K562 (cell line): ENCODE measurements around the gene SP100. TPM values are rescaled to one million over a fixed set of nuclear protein-coding genes. Genes with fewer than 3 reads are reported as not detected.

ENCODE experiments used
- ATAC-seq: fragments of 200-7000 bp; cut with Tn5 transposase; 3 replicates; pipeline ENCODE4 v1.9.1; 2020; ENCODE audit warnings: moderate library complexity
- BruUV-seq: library from RNA; stranded (reverse); fragments of 400-500 nt; replicated peaks from 2 replicates; lab custom pipeline; 2021; lab: Mats Ljungman, UMichigan
- CTCF ChIA-PET: fragments of 300-600 bp; formaldehyde crosslinking; extraction: SDS; loops from one replicate; lab custom pipeline; 2021; ENCODE audit warnings: low intra/inter-chr PET ratio; lab: Yijun Ruan, JAX
- POLR2A ChIA-PET: fragments of 300-600, 350-650 bp; sonication (Branson Sonifier 250); formaldehyde crosslinking; extraction: SDS; loops from one replicate; lab custom pipeline; 2021; ENCODE audit warnings: antibody characterized with exemption, inconsistent platforms; lab: Yijun Ruan, JAX
- DNase-seq, 4 experiments: peaks; one replicate each; pipeline versions ENCODE4 v3.0.0 to v3.0.0-alpha.2; 2011 to 2018; ENCODE audit warnings: low spot score in 3 of 4, mixed read lengths in 3 of 4; ENCODE audit errors: extremely low read depth in 1 of 4
- FAIRE-seq: peaks from 2 replicates; lab custom pipeline; 2011; peaks lifted over from hg19 to GRCh38; lab: Jason Lieb, UNC
- H2AFZ ChIP-seq: 2 replicates; pipeline ENCODE4 v1.6.0; 2011; ENCODE audit warnings: low read depth, low read length, control low read depth, inconsistent platforms
- H3K27ac ChIP-seq: fragments of 200-600 bp; 3 replicates; pipeline ENCODE4 v1.8.0; 2011; ENCODE audit warnings: low read depth, mild to moderate bottlenecking, control low read depth, inconsistent platforms, low read length, moderate library complexity, mixed read lengths; ENCODE audit errors: extremely low read depth
- H3K27me3 ChIP-seq, 2 experiments: fragments of 300-600 bp in 1 of 2; 2 replicates in 1 of 2; 3 replicates in 1 of 2; pipeline versions ENCODE4 v1.6.0 to v1.8.0; 2011; ENCODE audit warnings: inconsistent platforms in 2 of 2, low read length in 2 of 2, mild to moderate bottlenecking in 1 of 2, mixed read lengths in 1 of 2, moderate library complexity in 1 of 2; ENCODE audit not compliant: control insufficient read depth in 2 of 2, insufficient read depth in 2 of 2
- H3K36me3 ChIP-seq: fragments of 300-600 bp; 3 replicates; pipeline ENCODE4 v1.8.0; 2011; ENCODE audit warnings: mild to moderate bottlenecking, low read length, inconsistent platforms; ENCODE audit not compliant: control insufficient read depth, insufficient read depth
- H3K4me1 ChIP-seq, 2 experiments: fragments of 200-600 bp in 1 of 2; replicated peaks in 1 of 2; 2 replicates in 1 of 2; 3 replicates in 1 of 2; pipeline versions ENCODE4 v1.5.1 to v1.8.0; 2011; ENCODE audit warnings: inconsistent platforms in 2 of 2, low read length in 2 of 2, mild to moderate bottlenecking in 1 of 2, mixed read lengths in 1 of 2, moderate library complexity in 1 of 2; ENCODE audit not compliant: control insufficient read depth in 2 of 2, insufficient read depth in 2 of 2
- H3K4me2 ChIP-seq: 2 replicates; pipeline ENCODE4 v1.6.1; 2011; ENCODE audit warnings: low read length, control low read depth, inconsistent platforms, mixed read lengths; ENCODE audit not compliant: insufficient read depth
- H3K4me3 ChIP-seq: fragments of 200-600 bp; sonication (generic), shearing (Covaris generic); 2 replicates; pipeline ENCODE4 v1.5.1; 2016; ENCODE audit warnings: control low read depth, inconsistent platforms
- H3K79me2 ChIP-seq: fragments of 200-600 bp; 3 replicates; pipeline ENCODE4 v1.8.0; 2011; ENCODE audit warnings: low read length, inconsistent platforms; ENCODE audit not compliant: control insufficient read depth, insufficient read depth
- H3K9ac ChIP-seq, 2 experiments: 2 replicates each; pipeline versions ENCODE4 v1.6.0 to v1.6.1; 2011; ENCODE audit warnings: low read depth in 2 of 2, low read length in 2 of 2, control low read depth in 1 of 2, inconsistent platforms in 1 of 2, mild to moderate bottlenecking in 1 of 2, mixed read lengths in 1 of 2; ENCODE audit not compliant: insufficient read depth in 1 of 2
- H3K9me1 ChIP-seq: one replicate; pipeline ENCODE4 v1.6.0; 2011; ENCODE audit warnings: inconsistent platforms, mild to moderate bottlenecking, low read length, moderate library complexity; ENCODE audit not compliant: control insufficient read depth, insufficient read depth
- H3K9me3 ChIP-seq: replicated peaks from 2 replicates; pipeline ENCODE4 v1.5.1; 2011; ENCODE audit warnings: low read depth, low read length, inconsistent platforms; ENCODE audit not compliant: control insufficient read depth, insufficient read depth
- H4K20me1 ChIP-seq: replicated peaks from 2 replicates; pipeline ENCODE4 v1.6.1; 2011; ENCODE audit warnings: low read length, inconsistent platforms, mixed read lengths; ENCODE audit not compliant: control insufficient read depth, insufficient read depth
- MAZ ChIP-seq, 2 experiments: fragments of 450-650 bp in 1 of 2; sonication (generic) in 1 of 2; formaldehyde crosslinking; IDR thresholded peaks in 1 of 2; conservative IDR thresholded peaks in 1 of 2; 2 replicates each; pipeline versions ENCODE4 v1.4.0 to v1.5.0; 2020; ENCODE audit warnings: mild to moderate bottlenecking in 1 of 2, missing genetic modification reagents in 1 of 2
- SP2 ChIP-seq: IDR thresholded peaks from 2 replicates; pipeline ENCODE4 v1.6.1; 2011; ENCODE audit warnings: mild to moderate bottlenecking, low read depth, low read length, moderate library complexity; ENCODE audit not compliant: poor library complexity, severe bottlenecking; ENCODE audit errors: extremely low read depth
- WGBS: fragments of 100-300 bp; shearing (Covaris generic); methylation state at CpG from one replicate; pipeline ENCODE4 v1.1.6; 2016; ENCODE audit warnings: low coverage, mixed read lengths; ENCODE audit not compliant: insufficient coverage; ENCODE audit errors: missing lambda C conversion rate; 5-methylcytosine and 5-hydroxymethylcytosine counted together
- in situ Hi-C: fragments of 300-500 bp; cut with MboI; formaldehyde crosslinking; loops from 4 replicates; pipeline ENCODE4 v1.15.0; 2018; ENCODE audit warnings: inconsistent platforms, mixed read lengths
- intact Hi-C: fragments of 100-400 bp; cut with micrococcal nuclease; formaldehyde crosslinking; loops from 2 replicates; pipeline ENCODE4 v1.14.2; 2022
- polyA plus RNA-seq, 8 experiments: library from polyadenylated mRNA; depleted of rRNA in 4 of 8; stranded (reverse) in 5 of 8; unstranded in 3 of 8; fragments of >200 nt; fragmentation: Nextera tagmentation in 2 of 8; fragmentation: Illumina TruSeq in 1 of 8; extraction: Ambion mirVana in 2 of 8; extraction: Trizol in 1 of 8; gene quantifications; 2 replicates each; pipeline versions ENCODE4 v1.2.1 to v1.2.3, GENCODE V29; 2011 to 2014; ENCODE audit warnings: inconsistent platforms in 1 of 8, missing spikeins in 1 of 8
- total RNA-seq, 7 experiments: library from RNA; depleted of rRNA in 6 of 7; stranded (reverse); fragments of >200 nt in 6 of 7; fragmentation: Illumina TruSeq in 2 of 7; extraction: Trizol in 2 of 7; gene quantifications; 2 replicates each; pipeline versions ENCODE4 v1.2.1 to v1.2.3, GENCODE V29; 2011 to 2021; ENCODE audit warnings: low replicate concordance in 1 of 7
- TF ChIP-seq, protein P1 (sequence below): sonication (generic); formaldehyde crosslinking; IDR thresholded peaks from 2 replicates; pipeline ENCODE4 v1.8.0; 2022; ENCODE audit warnings: mild to moderate bottlenecking, missing genetic modification reagents
- TF ChIP-seq, protein P2 (sequence below): fragments of 250-450 bp; sonication (Bioruptor Pico); IDR thresholded peaks from 2 replicates; pipeline ENCODE4 v1.4.0; 2020; ENCODE audit warnings: mild to moderate bottlenecking

The SP100 gene
- total and polyA plus RNA-seq, 9 of the 15 experiments (the other 6 are each of a cell fraction or from before 2014, with no cell fraction given), result 19.2 to 39.2 (median 34.6) TPM

DNA sequence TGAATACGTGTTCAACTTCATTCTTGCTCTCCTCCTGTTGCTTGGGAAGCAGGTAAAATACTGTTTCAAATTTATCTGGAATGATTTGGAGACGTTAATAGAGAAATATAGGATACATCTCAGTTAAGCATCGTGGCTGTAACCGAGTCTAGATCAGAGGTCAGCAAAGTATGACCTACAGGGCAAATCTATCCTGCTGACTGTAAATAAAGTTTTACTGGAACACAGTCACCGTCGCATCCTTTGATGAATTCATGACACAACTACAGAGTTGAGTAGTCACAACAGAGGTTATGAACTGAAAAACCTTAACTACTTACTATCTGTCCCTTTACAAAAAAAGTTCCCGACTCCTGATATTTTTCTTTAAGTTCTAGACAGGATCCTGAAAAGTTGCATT lies 86.6 kb downstream of the SP100 start:
- no peaks in the 10 kb centered on the region for H3K27me3 ChIP-seq
- H3K27ac ChIP-seq, result no peak overlapping the region
- H2AFZ ChIP-seq, result no peak overlapping the region
- H3K9me1 ChIP-seq, result no peaks in the 10 kb centered on the region
- H3K9ac ChIP-seq, result no peak overlapping the region
- POLR2A ChIA-PET, result no interaction called here
- no peaks in the 10 kb centered on the region for H3K79me2 ChIP-seq
- no TSS peak for BruUV-seq
- FAIRE-seq, result no peak
- H4K20me1 ChIP-seq, result no peaks in the 10 kb centered on the region
- in situ Hi-C loops, result no loop called here
- no peaks in the 10 kb centered on the region for H3K9me3 ChIP-seq
- no peak for ATAC-seq
- no peak for DNase-seq
- TF ChIP-seq, protein P1, sequence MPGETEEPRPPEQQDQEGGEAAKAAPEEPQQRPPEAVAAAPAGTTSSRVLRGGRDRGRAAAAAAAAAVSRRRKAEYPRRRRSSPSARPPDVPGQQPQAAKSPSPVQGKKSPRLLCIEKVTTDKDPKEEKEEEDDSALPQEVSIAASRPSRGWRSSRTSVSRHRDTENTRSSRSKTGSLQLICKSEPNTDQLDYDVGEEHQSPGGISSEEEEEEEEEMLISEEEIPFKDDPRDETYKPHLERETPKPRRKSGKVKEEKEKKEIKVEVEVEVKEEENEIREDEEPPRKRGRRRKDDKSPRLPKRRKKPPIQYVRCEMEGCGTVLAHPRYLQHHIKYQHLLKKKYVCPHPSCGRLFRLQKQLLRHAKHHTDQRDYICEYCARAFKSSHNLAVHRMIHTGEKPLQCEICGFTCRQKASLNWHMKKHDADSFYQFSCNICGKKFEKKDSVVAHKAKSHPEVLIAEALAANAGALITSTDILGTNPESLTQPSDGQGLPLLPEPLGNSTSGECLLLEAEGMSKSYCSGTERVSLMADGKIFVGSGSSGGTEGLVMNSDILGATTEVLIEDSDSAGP (CRISPR knock-in tag), result no peak
- TF ChIP-seq SP2 (no peak), MAZ (CRISPR knock-in tag; conservative IDR thresholded peaks at IDR 0.05 in 1 of 2, IDR thresholded peaks at IDR 0.05 in 1 of 2) (no peak)
- TF ChIP-seq, protein P2, sequence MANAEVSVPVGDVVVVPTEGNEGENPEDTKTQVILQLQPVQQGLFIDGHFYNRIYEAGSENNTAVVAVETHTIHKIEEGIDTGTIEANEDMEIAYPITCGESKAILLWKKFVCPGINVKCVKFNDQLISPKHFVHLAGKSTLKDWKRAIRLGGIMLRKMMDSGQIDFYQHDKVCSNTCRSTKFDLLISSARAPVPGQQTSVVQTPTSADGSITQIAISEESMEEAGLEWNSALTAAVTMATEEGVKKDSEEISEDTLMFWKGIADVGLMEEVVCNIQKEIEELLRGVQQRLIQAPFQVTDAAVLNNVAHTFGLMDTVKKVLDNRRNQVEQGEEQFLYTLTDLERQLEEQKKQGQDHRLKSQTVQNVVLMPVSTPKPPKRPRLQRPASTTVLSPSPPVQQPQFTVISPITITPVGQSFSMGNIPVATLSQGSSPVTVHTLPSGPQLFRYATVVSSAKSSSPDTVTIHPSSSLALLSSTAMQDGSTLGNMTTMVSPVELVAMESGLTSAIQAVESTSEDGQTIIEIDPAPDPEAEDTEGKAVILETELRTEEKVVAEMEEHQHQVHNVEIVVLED, result no peak
- WGBS, result 57% methylated on average over 7 of the region's 7 CpGs
- H3K4me2 ChIP-seq, result no peak overlapping the region
- CTCF ChIA-PET, result no interaction called here
- no peaks in the 10 kb centered on the region for H3K4me1 ChIP-seq
- H3K4me3 ChIP-seq, result no peak overlapping the region
- intact Hi-C loops, result no loop called here
- no peaks in the 10 kb centered on the region for H3K36me3 ChIP-seq
